Effector CD4-positive, alpha-beta T cell (primary cell): ENCODE measurements around the gene GAP43.

Experiments used
- DNase-seq: peaks from one replicate; pipeline ENCODE4 v3.0.0-alpha.2; 2020

Gene GAP43

GRCh38 chr3:115768661-115769060, 145.4 kb downstream of the GAP43 start:
- DNase-seq = no peak
